NCI-H524 treated with DMSO at 0.1 percent for 48 hours (cell line): ENCODE results near the gene GOSR1.
"Not testable (repeated sequence)": the region's sequence is repeated elsewhere in the genome, so short reads cannot be mapped to it uniquely, and the experiment has no call there.

Experiments used
- DNase-seq: peaks from one replicate; lab custom pipeline; 2025; lab: John Stamatoyannopoulos, UW

The GOSR1 gene

DNA sequence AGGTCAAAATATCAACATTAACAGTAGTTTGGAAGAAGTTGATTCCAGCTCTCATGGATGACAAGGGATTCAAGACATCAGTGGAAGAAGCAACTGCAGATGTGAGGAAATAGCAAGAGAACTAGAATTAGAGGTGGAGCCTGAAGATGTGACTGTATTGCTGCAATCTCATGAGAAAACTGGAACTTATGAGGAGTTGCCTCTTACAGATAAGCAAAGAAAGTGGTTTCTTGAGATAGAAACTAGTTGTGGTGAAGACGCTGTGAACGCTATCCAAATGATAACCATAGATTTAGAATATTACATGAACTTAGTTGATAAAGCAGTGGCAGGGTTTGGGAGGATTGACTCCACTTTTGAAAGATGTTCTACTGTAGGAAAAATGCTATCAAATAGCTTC is 67.8 kb downstream of the GOSR1 start:
- DNase-seq = no peak

DNA sequence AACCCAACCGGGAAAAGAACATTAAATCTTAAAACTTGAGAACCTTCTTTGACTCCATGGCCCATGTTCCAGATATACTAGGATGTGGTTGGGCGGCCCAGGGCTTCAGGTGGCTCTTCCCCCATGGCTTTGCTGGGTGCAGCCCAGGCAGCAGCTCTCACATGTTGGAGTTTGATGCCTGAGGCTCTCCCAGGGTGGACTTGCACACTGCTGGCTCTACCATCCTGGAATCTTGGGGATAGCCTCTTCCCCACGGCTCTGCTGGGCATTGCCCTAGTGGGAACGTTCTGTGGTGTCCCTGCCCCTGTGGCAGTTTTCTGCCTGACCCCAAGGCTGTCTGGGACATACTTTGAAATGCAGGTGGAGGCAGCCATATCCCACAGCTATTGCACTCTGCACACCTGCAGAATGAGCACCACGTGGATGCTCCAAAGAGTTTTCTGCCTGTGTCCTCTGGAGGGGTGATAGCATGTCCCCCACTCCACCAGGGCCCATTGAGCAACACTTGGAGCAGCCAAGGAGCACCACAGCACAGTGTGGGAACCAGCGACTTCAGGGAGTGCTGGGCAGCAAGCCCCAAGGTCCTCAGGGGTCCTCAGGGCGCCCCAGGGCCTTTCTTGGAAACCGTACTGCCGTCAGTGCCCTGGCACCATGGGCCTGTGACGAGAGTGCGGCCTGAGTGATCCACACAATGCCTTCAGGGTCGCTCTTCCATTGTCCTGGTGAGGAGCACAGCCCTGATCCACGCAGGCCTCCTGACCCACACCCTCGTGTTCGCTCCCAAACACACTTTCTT is 70.8 kb downstream of the GOSR1 start:
- DNase-seq = no peak

DNA sequence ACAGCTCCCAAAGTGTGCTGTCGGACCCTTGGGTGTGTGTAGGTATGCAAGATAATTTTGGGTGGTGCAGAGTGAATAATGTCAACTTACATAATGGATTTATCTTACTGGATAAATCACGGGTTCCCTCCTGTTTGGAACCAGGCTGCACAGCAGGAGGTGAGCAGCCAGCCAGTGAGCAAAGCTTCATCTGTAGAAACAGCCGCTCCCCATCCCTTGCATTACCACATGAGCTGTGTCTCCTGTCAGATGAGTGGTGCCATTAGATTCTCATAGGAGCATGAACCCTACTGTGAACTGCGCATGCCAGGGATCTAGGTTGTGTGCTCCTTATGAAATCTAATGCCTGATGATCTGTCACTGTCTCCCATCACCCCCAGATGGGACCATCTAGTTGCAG is 72.0 kb downstream of the GOSR1 start:
- not testable (repeated sequence) for DNase-seq

DNA sequence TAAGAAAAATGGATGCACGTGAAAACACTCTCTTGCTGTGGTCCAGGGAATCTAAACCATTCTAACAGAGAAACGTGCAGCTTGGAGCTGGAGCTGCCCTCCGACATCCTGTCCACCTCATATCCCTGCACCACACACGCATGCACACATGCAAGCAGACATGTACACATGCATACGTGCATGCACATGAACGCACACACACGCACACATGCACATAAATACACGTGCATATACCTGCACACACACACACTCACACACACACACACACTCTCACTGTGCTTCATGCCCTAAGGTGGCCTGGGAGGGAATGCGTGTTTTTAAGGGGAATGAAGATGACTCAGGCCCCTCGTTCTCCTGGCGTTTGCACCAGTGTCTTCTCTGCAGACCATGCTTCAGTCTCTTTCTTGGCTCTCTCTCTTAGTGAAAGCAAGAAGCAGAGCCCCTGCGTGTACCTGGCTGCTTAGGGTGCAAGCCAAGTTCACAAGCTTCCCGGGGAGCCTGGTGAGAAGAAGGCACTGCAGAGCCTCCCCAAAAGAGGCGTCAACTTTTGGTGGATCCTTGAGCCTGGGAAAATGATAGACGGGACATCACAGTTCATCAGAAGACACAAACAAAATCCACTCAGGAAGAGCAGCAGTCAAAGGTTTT is 72.8 kb downstream of the GOSR1 start:
- no peak for DNase-seq

DNA sequence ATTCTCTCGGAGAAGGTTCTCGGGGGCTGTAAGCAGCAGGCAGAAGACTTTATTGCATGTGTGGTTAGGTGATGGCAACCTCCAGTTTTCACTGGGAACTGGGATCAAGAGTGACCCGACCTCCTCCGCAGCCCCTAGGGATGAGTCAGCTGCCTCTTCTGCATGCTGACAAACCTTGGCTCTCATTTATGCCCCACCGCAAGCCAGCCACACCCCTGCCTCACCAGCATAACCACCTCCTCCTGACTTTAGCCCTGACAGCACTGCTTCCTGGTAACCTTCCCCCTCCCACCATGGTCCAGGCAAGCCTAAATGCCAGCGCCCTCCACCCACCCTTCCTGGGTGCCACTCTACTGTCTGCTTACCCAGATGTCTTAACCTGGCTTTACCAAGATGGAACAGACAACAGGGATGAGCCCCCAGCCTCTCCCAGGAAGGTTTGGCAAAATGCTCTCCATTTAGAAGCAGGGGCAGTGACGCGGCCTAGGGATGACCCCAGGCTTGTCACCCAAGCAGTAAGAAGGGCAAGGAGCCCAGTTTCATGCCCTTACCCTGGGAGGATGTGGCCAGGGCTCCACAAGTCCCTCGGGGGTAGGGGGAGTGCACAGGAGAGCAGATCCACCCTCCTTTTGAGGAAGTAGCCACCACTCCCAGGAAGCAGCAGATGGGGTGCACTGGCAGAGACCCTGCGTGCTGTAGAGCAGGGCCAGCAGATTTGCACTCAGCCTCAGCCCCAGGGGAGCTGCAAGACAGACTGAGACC is 73.5 kb downstream of the GOSR1 start:
- DNase-seq = no peak

DNA sequence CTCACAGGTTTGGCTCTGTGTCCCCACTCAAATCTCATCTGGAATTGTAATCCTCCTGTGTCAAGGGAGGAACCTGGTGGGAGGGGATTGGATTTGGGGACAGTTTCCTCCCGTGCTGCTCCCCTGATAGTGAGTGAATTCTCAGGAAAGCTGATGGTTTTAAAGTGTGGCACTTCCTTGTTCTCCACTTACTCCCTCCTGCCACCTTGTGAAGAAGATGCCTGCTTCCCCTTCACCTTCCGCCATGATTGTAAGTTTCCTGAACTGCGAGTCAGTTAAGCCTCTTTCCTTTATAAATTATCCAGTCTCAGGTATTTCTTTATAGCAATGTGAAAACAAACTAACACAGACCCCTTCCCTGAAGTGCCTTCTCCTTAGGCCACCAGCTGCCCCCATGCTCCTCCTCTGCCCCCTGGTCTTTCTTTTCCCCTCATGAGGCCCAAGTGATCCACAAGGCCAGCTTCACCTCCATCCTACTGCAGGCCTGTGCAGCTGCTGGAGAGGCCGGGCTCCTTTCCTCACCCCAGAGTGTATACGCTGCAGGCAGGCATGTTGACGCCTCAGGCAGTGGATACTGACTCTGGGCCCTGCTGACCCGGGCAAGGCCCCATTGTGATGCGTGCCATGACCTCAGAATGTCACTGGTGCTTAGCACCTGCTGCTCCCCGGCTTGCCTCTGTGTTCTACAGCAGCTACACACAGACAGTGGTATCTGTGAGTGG is 74.2 kb downstream of the GOSR1 start:
- DNase-seq = not testable (repeated sequence)

DNA sequence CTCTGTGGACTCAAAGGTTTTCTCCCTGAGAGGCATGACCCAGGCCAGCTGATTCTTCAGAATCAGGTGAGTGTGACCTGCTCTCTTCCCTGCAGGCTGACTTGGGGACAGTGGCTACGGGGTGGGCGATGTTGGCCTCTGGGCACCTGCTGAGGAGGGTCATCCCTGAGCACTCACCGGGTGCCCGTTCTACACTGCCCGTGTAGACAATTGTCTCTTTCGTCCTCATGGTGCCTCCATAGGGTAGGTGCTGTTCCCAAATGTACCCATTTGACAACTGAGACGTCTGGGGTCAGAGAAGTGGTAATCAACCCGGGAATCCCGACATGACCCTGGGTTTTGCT is 74.8 kb downstream of the GOSR1 start:
- no peak for DNase-seq

DNA sequence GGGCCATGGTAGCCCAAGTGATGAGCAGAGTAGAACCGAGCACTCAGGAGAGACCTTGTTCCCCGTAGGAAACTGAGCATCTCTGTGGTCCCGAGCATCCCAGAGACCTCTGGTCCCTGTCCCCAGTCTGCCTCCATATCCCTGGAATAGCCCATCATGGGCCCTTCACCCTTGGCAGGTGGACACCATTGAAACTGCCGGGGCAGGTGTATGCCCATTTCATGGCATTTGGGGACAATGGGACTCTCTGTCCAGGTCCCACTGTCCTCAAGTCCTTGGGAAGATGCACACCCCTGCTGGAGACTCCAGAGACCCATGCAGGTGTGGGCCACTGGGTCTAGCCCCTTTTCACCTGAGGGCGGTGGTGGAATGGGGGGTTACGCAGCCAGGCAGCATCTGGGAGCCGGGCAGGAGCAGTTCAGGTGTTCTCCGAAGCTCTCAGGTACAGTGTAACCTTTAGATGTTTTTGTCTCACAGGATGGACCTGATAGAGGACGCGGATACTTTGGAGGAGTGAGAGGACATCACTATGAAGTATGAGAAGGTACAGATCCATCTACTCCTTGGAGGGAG is 75.9 kb downstream of the GOSR1 start:
- DNase-seq = no peak

DNA sequence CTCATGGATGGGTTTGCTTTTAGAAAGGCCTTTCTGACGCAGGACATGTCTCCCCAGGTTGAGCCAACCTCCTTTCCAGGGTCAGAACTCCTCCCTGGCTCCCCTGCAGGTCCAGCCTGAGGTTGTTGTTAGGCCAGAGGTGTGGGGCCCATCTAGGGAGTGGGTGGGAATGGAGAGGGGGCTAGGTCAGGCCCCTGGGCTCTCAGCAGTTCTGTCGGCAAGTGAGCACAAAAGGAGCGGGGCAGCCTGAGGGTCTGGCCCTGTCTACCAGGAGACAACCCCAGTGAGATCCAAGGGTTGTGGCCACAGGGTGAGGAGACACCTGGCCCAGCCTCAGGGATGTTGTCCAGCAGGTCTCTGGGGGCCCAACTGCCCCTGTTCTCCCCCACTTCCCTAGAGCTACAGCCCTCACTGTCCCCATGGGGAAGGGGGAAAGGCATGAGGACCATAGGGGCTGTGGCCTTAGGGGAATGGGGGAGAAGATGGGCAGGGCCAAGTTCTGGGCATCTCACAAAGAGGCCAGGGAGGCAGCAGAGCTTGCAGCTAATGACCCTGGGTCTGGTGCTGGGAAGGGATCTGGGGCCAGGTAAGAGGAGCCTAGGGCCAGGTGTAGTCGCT is 76.7 kb downstream of the GOSR1 start:
- not testable (repeated sequence) for DNase-seq

DNA sequence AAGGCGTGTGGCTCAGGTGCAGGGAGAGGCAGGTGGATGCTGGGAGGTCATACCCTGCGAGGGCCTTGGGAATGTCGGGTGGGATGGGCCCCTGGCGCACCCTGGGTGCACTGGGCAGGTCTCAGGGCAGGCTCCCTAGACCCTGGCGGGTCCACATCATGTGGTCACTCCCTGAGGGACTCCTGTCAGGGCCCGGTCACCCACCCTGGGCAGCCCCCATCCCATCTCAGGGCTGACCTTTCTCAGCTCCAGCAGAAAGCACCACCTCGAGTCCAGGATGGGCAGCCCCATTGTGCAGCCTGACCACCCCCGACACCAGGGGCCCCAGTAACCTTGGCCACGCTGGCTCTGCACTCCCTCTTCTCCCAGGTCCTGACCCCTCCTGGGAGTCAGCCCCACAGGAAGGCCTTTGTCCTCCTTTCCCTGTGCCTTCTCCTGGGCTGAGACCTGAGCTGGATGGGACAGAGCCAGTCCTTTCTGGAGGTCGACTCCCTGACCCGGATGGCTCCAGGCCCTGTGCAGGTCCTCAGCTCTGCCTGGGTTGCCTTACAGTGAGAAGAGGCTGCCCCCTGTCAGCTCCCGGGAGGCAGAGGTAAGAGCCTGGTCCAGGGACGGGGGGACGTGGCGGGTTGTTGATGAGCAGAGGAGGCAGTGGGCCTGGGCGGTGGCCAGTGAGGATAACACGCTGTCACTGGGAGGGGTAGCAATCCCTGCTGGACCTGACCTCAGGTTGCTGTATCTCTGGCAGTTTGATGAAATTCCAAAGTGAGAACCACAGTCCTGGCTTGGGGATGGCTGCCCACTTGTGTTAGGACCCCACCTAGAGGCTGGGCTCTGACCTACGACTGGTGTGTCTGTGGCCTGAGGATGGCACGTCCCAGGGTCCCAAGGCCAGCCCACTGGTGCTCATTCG is 77.9 kb downstream of the GOSR1 start:
- no peak for DNase-seq

DNA sequence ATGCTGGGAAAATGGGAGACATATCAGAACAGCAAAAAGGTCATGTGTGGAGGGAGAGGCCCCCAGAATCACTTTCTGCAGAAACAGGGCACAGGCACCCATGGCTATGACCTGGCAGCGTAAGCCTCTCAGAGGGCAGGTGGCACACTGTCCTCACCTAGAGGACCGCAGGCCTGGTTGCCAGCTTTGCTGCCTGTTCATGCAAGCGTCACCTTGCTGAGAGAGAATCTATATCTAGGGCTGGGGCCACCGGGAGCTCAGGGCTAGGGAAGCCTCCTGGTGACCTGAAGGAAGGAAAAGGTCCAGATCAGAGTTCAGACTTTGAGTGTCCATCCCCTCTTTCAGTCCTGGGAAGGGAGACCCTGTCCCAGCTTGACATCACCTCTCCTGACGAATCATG is 78.7 kb downstream of the GOSR1 start:
- DNase-seq = no peak

DNA sequence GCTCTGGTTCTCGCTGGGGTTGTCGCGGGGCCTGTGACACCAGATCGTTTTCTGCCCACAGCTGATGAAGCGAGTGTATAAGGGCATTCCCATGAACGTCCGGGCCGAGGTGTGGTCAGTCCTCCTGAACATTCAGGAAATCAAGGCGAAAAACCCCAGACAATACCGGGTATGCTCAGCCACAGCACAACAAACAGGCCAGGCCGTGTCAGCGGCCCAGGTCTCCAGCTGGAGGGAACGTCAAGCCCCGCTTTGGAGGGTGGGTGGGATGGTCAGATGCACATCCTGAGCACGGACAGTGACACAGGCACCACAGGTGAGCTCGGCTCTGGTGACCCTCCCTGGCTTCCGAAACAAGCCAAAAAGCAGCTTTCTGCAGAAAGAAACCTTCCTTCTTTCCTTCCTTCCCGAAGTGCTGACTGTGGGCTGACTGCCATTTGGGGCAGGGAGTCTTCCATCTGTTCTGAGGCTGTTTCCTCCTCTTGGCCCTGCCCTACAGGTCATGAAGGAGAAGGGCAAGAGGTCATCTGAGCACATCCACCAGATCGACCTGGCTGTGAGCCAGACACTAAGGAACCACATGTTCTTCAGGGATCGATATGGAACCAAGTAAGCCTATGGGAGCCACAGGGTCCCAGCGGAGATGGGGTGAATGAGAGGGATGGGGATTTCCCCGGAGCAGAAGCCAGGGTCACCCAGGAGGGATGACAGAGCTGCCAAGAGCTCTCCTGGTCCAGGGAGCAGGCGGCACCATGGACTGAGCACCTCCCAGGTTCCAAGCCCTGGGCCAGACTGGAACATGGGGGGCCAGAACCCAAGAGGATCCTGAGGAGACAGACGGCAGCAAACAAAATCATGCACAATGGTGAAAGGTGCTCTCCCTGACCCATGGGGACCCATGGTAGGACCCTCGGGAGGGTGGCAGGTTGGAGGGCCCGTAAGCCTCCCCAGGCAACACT is 79.4 kb downstream of the GOSR1 start:
- DNase-seq = no peak

DNA sequence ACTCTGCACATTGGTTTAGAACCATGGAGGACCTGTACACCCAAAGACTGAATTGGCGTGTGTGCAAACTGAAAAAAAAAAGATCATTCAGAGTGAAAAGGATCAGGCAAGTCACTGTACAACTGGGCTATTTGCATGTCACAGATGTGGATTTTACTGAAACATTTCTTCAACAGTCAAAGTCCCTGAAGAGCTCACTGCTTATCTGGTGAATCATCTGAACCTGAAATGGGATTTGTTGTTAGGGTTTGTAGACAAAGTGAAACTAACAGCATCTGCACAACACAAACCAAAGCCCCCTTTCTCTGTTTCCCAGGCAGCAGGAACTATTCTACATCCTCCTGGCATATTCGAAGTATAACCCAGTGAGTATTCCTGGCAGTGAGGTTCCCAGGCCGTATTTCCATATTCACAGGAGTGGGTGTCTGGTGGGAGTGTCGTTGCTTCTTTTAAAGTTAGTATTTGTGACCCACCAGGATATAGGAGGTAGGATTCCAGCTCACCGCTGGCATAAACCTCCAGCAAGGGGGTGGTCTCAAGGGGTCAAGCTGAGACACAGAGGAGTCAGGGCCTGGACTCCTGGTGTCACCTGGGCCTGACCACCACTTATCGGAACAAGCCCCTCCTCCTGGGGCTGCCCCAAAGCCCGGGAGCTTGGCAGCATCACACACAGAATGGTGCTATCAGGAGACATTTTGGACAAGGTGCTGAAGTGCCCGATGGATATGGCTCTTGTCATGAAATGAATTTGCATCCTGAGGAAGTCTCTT is 80.9 kb downstream of the GOSR1 start:
- DNase-seq = no peak

DNA sequence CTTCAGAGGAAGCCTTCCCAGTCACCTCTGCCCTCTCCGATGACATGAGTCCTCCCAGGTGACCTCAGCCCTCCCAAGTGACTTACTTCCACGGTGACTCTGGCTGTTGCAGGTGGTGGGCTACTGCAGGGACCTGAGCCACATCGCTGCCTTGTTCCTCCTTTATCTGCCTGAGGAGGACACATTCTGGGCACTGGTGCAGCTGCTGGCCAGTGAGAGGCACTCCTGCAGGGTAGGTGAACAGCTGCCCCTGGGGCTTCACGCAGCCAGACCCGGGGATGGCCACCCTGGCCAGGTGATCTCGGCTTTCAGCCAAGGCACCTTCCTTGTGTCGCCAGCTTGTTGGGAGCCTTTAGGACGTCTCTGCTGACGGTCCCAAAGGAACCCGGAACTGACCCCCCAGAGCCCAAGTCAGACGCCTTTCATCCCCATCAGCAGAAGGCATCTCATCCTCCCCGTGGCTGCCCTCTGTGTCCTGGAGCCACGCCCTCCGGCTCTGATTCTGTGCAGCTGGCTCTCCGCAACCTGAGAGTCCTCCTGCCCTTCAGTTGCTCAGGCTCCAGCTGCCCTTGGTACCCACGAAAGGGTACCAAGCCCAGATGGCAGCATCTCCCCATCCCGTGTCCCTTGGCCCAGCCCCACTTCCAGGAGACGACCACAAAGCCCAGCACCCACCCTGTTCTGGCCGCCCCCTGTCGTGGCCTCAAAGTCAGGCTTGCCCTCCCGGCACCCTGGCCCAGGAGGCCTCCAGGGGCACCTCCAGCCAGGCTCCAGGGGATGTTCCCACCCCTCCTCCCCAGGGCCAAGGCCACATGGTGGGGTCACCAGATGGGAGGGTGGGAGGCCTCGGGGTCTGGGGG is 81.7 kb downstream of the GOSR1 start:
- DNase-seq = no peak

DNA sequence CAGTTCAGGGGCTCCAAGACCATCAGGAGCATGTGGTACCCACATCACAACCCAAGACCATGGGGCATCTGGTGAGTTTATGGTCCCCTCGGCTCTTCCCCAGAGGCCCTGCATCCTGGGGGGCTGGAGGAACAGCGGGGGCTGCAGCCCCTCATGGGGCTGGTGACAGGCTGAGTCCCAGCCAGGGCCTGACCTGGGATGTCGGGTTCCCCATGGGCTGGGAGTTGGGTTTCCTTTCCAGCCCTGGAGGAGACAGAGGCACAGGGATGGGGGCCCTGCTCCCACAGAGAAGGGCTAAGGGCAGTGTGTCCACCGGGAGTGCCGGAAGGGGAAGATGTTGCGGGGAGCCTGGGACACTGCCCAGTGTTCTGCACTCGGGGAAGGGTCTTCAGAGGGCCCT is 82.4 kb downstream of the GOSR1 start:
- DNase-seq = no peak

DNA sequence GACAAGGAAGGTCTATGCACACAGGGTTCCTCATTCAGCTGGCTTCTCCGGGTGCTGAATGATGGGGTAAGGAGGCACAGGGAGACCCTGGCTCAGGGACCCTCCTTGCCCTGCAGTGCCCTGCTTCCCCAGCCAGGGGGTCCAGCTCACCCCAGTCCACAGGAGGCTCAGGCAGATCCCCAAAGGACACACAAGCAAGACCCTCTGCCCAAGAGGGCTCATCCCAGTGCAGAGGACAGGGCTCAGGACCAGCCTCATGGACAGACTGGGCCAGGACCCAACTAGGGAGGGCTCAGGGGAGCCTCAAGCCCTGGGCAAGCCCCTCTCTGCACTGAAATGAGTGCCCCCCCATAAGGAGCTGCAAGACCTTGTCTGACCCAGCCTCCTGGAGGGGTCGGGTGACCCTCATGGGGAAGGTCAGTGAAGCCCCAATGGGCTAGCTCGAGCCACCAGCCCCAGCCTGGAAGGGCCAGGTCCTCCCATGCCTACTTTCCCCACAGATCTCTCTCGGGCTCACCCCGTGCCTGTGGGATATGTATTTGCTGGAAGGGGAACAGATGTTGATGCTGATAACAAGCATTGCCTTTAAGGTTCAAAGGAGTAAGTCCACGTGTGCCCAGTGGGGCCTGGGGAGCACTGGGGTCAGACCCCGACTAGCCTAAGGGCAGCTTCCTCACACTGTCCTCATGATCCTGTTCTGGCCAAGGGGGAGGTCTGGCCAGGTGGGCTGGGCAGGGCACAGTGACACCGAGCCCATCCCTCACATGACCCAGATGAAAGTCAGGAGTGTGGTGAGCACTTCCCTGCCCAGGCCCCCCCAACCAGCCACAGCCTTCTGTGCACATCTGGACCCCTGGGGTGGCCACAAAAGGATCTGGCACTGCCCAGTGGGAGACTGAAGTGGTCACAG is 83.2 kb downstream of the GOSR1 start:
- DNase-seq = not testable (repeated sequence)

DNA sequence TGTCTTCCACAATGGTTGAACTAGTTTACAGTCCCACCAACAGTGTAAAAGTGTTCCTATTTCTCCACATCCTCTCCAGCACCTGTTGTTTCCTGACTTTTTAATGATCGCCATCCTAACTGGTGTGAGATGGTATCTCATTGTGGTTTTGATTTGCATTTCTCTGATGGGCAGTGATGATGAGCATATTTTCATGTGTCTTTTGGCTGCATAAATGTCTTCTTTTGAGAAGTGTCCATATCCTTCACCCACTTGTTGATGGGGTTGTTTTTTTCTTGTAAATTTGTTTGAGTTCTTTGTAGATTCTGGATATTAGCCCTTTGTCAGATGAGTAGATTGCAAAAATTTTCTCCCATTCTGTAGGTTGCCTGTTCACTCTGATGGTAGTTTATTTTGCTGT is 84.6 kb downstream of the GOSR1 start:
- DNase-seq = not testable (repeated sequence)
